Neutrophil (primary cell): ENCODE data around the gene ITPR3.

Experiments used
- H3K27ac ChIP-seq: fragments of 200-600 bp; sonication (generic); 2 replicates; pipeline ENCODE4 v1.5.1; 2016; ENCODE audit warnings: mild to moderate bottlenecking, moderate library complexity
- H3K27me3 ChIP-seq: fragments of 200-600 bp; sonication (generic); 2 replicates; pipeline ENCODE4 v1.6.0; 2016; ENCODE audit warnings: mild to moderate bottlenecking
- H3K36me3 ChIP-seq: fragments of 200-600 bp; sonication (generic); 2 replicates; pipeline ENCODE4 v1.5.1; 2017
- H3K4me1 ChIP-seq, 2 experiments: fragments of 200-600 bp in 1 of 2; sonication (generic) in 1 of 2; 1 replicate in 1 of 2; 2 replicates in 1 of 2; pipeline versions ENCODE4 v1.5.1 to v1.6.1; 2013 to 2016; ENCODE audit warnings: low read depth in 1 of 2, low read length in 1 of 2, mild to moderate bottlenecking in 1 of 2, moderate library complexity in 1 of 2; ENCODE audit not compliant: control insufficient read depth in 1 of 2, insufficient read depth in 1 of 2
- H3K4me3 ChIP-seq, 2 experiments: fragments of 200-600 bp in 1 of 2; sonication (generic) in 1 of 2; 1 replicate in 1 of 2; 2 replicates in 1 of 2; pipeline ENCODE4 v1.5.1; 2013 to 2016; ENCODE audit warnings: low read depth in 1 of 2, low read length in 1 of 2, mild to moderate bottlenecking in 1 of 2, moderate library complexity in 1 of 2
- H3K9me3 ChIP-seq: fragments of 200-600 bp; sonication (generic); 2 replicates; pipeline ENCODE4 v1.5.1; 2016
- CTCF ChIP-seq: fragments of 200-600 bp; sonication (generic); IDR thresholded peaks from 2 replicates; pipeline ENCODE4 v1.5.1; 2016; ENCODE audit warnings: antibody characterized with exemption

The ITPR3 gene

GRCh38 chr6:33732817-33733708 lies 111.9 kb downstream of the ITPR3 start:
- Histone ChIP-seq H3K9me3 (no peaks in the 10 kb centered on the region), H3K4me1 (no peaks in the 10 kb centered on the region), H3K36me3 (no peaks in the 10 kb centered on the region), H3K27me3 (no peaks in the 10 kb centered on the region), H3K4me3 (no peak overlapping the region), H3K27ac (no peak overlapping the region)
- no peak for TF ChIP-seq CTCF

GRCh38 chr6:33733709-33734007 lies 112.5 kb downstream of the ITPR3 start:
- no peaks in the 10 kb centered on the region for H3K27me3 ChIP-seq
- TF ChIP-seq CTCF, result no peak
- H3K36me3 ChIP-seq, result no peaks in the 10 kb centered on the region
- peaks cover 2 to 3% of the 10 kb centered on the region in 2 experiments for H3K4me1 ChIP-seq
- H3K9me3 ChIP-seq, result no peaks in the 10 kb centered on the region
- H3K27ac ChIP-seq, result no peak overlapping the region
- no peak overlapping the region for H3K4me3 ChIP-seq

- TF ChIP-seq CTCF, result no peak
- no peak overlapping the region for H3K27ac ChIP-seq
- no peaks in the 10 kb centered on the region for H3K36me3 ChIP-seq
- H3K4me1 ChIP-seq, result peaks cover 17 to 18% of the 10 kb centered on the region in 2 experiments
- no peaks in the 10 kb centered on the region for H3K27me3 ChIP-seq
- H3K4me3 ChIP-seq, result no peak overlapping the region
- H3K9me3 ChIP-seq, result no peaks in the 10 kb centered on the region
These were observed 114.1 kb downstream of the ITPR3 start for GRCh38 chr6:33735216-33735615.

- Histone ChIP-seq H3K4me3 (no peak overlapping the region), H3K9me3 (no peaks in the 10 kb centered on the region), H3K27ac (no peak overlapping the region), H3K27me3 (no peaks in the 10 kb centered on the region), H3K36me3 (no peaks in the 10 kb centered on the region), H3K4me1 (peaks cover 26 to 29% of the 10 kb centered on the region in 2 experiments)
- TF ChIP-seq CTCF, result no peak
These were observed 116.3 kb downstream of the ITPR3 start for GRCh38 chr6:33737267-33738026.

GRCh38 chr6:33738153-33738552 lies 117.0 kb downstream of the ITPR3 start:
- no peak overlapping the region for H3K27ac ChIP-seq
- no peaks in the 10 kb centered on the region for H3K36me3 ChIP-seq
- no peaks in the 10 kb centered on the region for H3K27me3 ChIP-seq
- no peaks in the 10 kb centered on the region for H3K9me3 ChIP-seq
- H3K4me1 ChIP-seq, result peaks cover 26 to 29% of the 10 kb centered on the region in 2 experiments
- no peak overlapping the region for H3K4me3 ChIP-seq
- no peak for TF ChIP-seq CTCF
